IMR-90 (cell line): ENCODE data around the gene DYRK1A. TPM values are rescaled to one million over a fixed set of nuclear protein-coding genes. Genes with fewer than 3 reads are reported as not detected.

ENCODE experiments used
- ATAC-seq: fragments of 200-7000 bp; cut with Tn5 transposase; 2 replicates; pipeline ENCODE4 v1.9.1; 2020; ENCODE audit warnings: low read depth, mild to moderate bottlenecking, moderate library complexity
- BruUV-seq: library from RNA; stranded (reverse); fragments of 400-500 nt; replicated peaks from 2 replicates; lab custom pipeline; 2021; lab: Mats Ljungman, UMichigan
- CTCF ChIA-PET: fragments of 300-600 bp; formaldehyde crosslinking; extraction: SDS; loops from one replicate; lab custom pipeline; 2021; ENCODE audit warnings: antibody characterized with exemption; lab: Yijun Ruan, JAX
- POLR2A ChIA-PET: fragments of 300-600 bp; sonication (Branson Sonifier 250); formaldehyde crosslinking; loops from one replicate; lab custom pipeline; 2022; ENCODE audit warnings: antibody characterized with exemption; ENCODE audit not compliant: unreplicated experiment; lab: Charles Lee
- DNase-seq: peaks from one replicate; pipeline ENCODE4 v3.0.0; 2013
- H2AFZ ChIP-seq: replicated peaks from 2 replicates; pipeline ENCODE3; 2013; ENCODE audit warnings: low read length, mild to moderate bottlenecking; ENCODE audit not compliant: poor library complexity
- H2AK5ac ChIP-seq: 2 replicates; pipeline ENCODE4 v1.6.1; 2013; ENCODE audit warnings: low read depth, low read length, inconsistent platforms
- H2AK9ac ChIP-seq: replicated peaks from 2 replicates; pipeline ENCODE3; 2013; ENCODE audit warnings: mild to moderate bottlenecking, low read depth, low read length, moderate library complexity; ENCODE audit not compliant: poor library complexity
- H2BK120ac ChIP-seq: 2 replicates; pipeline ENCODE4 v1.6.1; 2013; ENCODE audit warnings: low read depth, low read length, inconsistent platforms
- H2BK15ac ChIP-seq: 3 replicates; pipeline ENCODE4 v1.6.1; 2013; ENCODE audit warnings: low read depth, low read length, inconsistent platforms
- H2BK20ac ChIP-seq: 2 replicates; pipeline ENCODE4 v1.6.1; 2013; ENCODE audit warnings: low read depth, mild to moderate bottlenecking, inconsistent platforms, low read length, moderate library complexity
- H2BK5ac ChIP-seq: 2 replicates; pipeline ENCODE4 v1.6.1; 2013; ENCODE audit warnings: mild to moderate bottlenecking, low read depth, low read length, inconsistent platforms; ENCODE audit not compliant: poor library complexity, severe bottlenecking
- H3K14ac ChIP-seq: replicated peaks from 2 replicates; pipeline ENCODE4 v1.6.1; 2013; ENCODE audit warnings: low read depth, low read length, inconsistent platforms
- H3K18ac ChIP-seq: 2 replicates; pipeline ENCODE4 v1.6.1; 2013; ENCODE audit warnings: low read depth, low read length, control low read depth
- H3K23ac ChIP-seq: 2 replicates; pipeline ENCODE4 v1.6.1; 2013; ENCODE audit warnings: low read depth, low read length, inconsistent platforms
- H3K27ac ChIP-seq: 2 replicates; pipeline ENCODE4 v1.5.1; 2013; ENCODE audit warnings: mild to moderate bottlenecking, control low read depth, low read length; ENCODE audit not compliant: insufficient read depth
- H3K27me3 ChIP-seq: 2 replicates; pipeline ENCODE4 v1.6.1; 2013; ENCODE audit warnings: low read length; ENCODE audit not compliant: control insufficient read depth, insufficient read depth
- H3K36me3 ChIP-seq: 2 replicates; pipeline ENCODE4 v1.6.1; 2013; ENCODE audit warnings: low read length, mixed read lengths; ENCODE audit not compliant: control insufficient read depth, insufficient read depth
- H3K4ac ChIP-seq: 2 replicates; pipeline ENCODE4 v1.6.1; 2013; ENCODE audit warnings: low read depth, low read length, inconsistent platforms
- H3K4me1 ChIP-seq: 2 replicates; pipeline ENCODE4 v1.6.1; 2013; ENCODE audit warnings: low read length, mixed read lengths; ENCODE audit not compliant: control insufficient read depth, insufficient read depth
- H3K4me2 ChIP-seq: 2 replicates; pipeline ENCODE4 v1.6.1; 2013; ENCODE audit warnings: low read depth, mild to moderate bottlenecking, control low read depth, low read length, moderate library complexity
- H3K4me3 ChIP-seq: 2 replicates; pipeline ENCODE4 v1.5.1; 2013; ENCODE audit warnings: low read depth, mild to moderate bottlenecking, control low read depth, low read length, moderate library complexity; ENCODE audit not compliant: insufficient read depth
- H3K56ac ChIP-seq: 2 replicates; pipeline ENCODE4 v1.6.1; 2013; ENCODE audit warnings: low read length, inconsistent platforms; ENCODE audit not compliant: insufficient read depth; ENCODE audit errors: extremely low read depth
- H3K79me1 ChIP-seq, 2 experiments: 2 replicates each; pipeline ENCODE4 v1.6.1; 2013; ENCODE audit warnings: low read length in 2 of 2, inconsistent platforms in 1 of 2, low read depth in 1 of 2
- H3K9ac ChIP-seq: 2 replicates; pipeline ENCODE4 v1.6.1; 2013; ENCODE audit warnings: low read depth, low read length, control low read depth
- H3K9me1 ChIP-seq: 2 replicates; pipeline ENCODE4 v1.6.1; 2013; ENCODE audit warnings: low read length, inconsistent platforms; ENCODE audit not compliant: insufficient read depth
- H3K9me3 ChIP-seq: 2 replicates; pipeline ENCODE4 v1.6.1; 2013; ENCODE audit warnings: low read length; ENCODE audit not compliant: control insufficient read depth, insufficient read depth
- H4K20me1 ChIP-seq: 2 replicates; pipeline ENCODE4 v1.6.1; 2013; ENCODE audit warnings: low read length, inconsistent platforms; ENCODE audit not compliant: insufficient read depth
- H4K5ac ChIP-seq: 2 replicates; pipeline ENCODE4 v1.6.1; 2013; ENCODE audit warnings: mild to moderate bottlenecking, low read depth, low read length, control low read depth
- H4K8ac ChIP-seq, 2 experiments: 2 replicates each; pipeline ENCODE4 v1.6.1; 2013; ENCODE audit warnings: low read depth in 2 of 2, low read length in 2 of 2, control low read depth in 1 of 2, inconsistent platforms in 1 of 2
- H4K91ac ChIP-seq: 2 replicates; pipeline ENCODE4 v1.6.1; 2013; ENCODE audit warnings: low read depth, low read length, inconsistent platforms; ENCODE audit not compliant: insufficient read depth
- BHLHE40 ChIP-seq: fragments of 150-350 bp; IDR thresholded peaks from 2 replicates; pipeline ENCODE4 v1.6.1; 2016; ENCODE audit warnings: mild to moderate bottlenecking, low read depth, low read length
- CEBPB ChIP-seq: IDR thresholded peaks from 2 replicates; pipeline ENCODE4 v1.6.1; 2012; ENCODE audit warnings: low read depth, low read length, improper control_type of control experiment
- CHD1 ChIP-seq: IDR thresholded peaks from 2 replicates; pipeline ENCODE4 v1.6.1; 2012; ENCODE audit warnings: low read depth, low read length, improper control_type of control experiment
- FOS ChIP-seq: fragments of 150-350 bp; IDR thresholded peaks from 2 replicates; pipeline ENCODE4 v1.6.1; 2016; ENCODE audit warnings: low read depth, low read length
- MAFK ChIP-seq: IDR thresholded peaks from 2 replicates; pipeline ENCODE4 v1.6.1; 2012; ENCODE audit warnings: low read depth, low read length, improper control_type of control experiment
- MAZ ChIP-seq: IDR thresholded peaks from 2 replicates; pipeline ENCODE4 v1.6.1; 2012; ENCODE audit warnings: low read depth, mild to moderate bottlenecking, low read length, improper control_type of control experiment, moderate library complexity, borderline replicate concordance
- MXI1 ChIP-seq: IDR thresholded peaks from 2 replicates; pipeline ENCODE4 v1.6.1; 2012; ENCODE audit warnings: low read depth, mild to moderate bottlenecking, low read length, moderate library complexity, borderline replicate concordance
- NFE2L2 ChIP-seq: fragments of 150-350 bp; IDR thresholded peaks from 2 replicates; pipeline ENCODE4 v1.6.1; 2016; ENCODE audit warnings: low read depth, mild to moderate bottlenecking, low read length
- POLR2A ChIP-seq: IDR thresholded peaks from 2 replicates; pipeline ENCODE4 v1.6.1; 2012; ENCODE audit warnings: mild to moderate bottlenecking, low read depth, low read length
- RAD21 ChIP-seq: IDR thresholded peaks from 2 replicates; pipeline ENCODE4 v1.6.1; 2012; ENCODE audit warnings: low read length, improper control_type of control experiment
- RCOR1 ChIP-seq: IDR thresholded peaks from 2 replicates; pipeline ENCODE4 v1.6.1; 2012; ENCODE audit warnings: mild to moderate bottlenecking, low read length, improper control_type of control experiment; ENCODE audit not compliant: insufficient replicate concordance
- RFX5 ChIP-seq: IDR thresholded peaks from 2 replicates; pipeline ENCODE4 v1.8.0; 2012; ENCODE audit warnings: low read depth, mild to moderate bottlenecking, low read length, moderate library complexity
- SMC3 ChIP-seq: fragments of 150-350 bp; IDR thresholded peaks from 2 replicates; pipeline ENCODE4 v1.6.1; 2016; ENCODE audit warnings: low read depth, mild to moderate bottlenecking, antibody characterized with exemption, low read length, moderate library complexity
- WGBS, 2 experiments: methylation state at CpG; one replicate each; pipeline versions ENCODE4 v1.1.5 to v1.1.7; 2013; ENCODE audit warnings: missing lambda C conversion rate in 2 of 2; ENCODE audit not compliant: insufficient read length in 1 of 2; ENCODE audit errors: extremely low coverage in 2 of 2; 5-methylcytosine and 5-hydroxymethylcytosine counted together
- dilution Hi-C: fragments of 300-500 bp; cut with HindIII; formaldehyde crosslinking; loops from one replicate; pipeline ENCODE4 v1.14.3; 2018; ENCODE audit warnings: low sequenced_read_pairs; ENCODE audit not compliant: unreplicated experiment
- in situ Hi-C: fragments of 300-500 bp; cut with MboI; formaldehyde crosslinking; loops from 3 replicates; pipeline ENCODE4 v1.14.3; 2019; ENCODE audit warnings: low sequenced_read_pairs, inconsistent platforms, mixed read lengths
- intact Hi-C: fragments of 100-400 bp; cut with micrococcal nuclease; formaldehyde crosslinking; loops from 2 replicates; pipeline ENCODE4 v1.10.0; 2022
- polyA plus RNA-seq, 3 experiments: library from polyadenylated mRNA; depleted of rRNA; stranded (reverse); fragments of >200 nt; gene quantifications; 2 replicates each; pipeline ENCODE4 v1.2.3, GENCODE V29; 2012; ENCODE audit warnings: low replicate concordance in 1 of 3
- total RNA-seq: library from RNA; depleted of rRNA; stranded (reverse); fragments of >200 nt; gene quantifications from 2 replicates; pipeline ENCODE4 v1.2.3, GENCODE V29; 2012
- TF ChIP-seq, protein P1 (sequence below): conservative IDR thresholded peaks from 2 replicates; pipeline ENCODE4 v1.5.1; 2012; ENCODE audit warnings: mild to moderate bottlenecking, low read depth, low read length, improper control_type of control experiment
- TF ChIP-seq, protein P2 (sequence below): fragments of 150-350 bp; IDR thresholded peaks from 2 replicates; pipeline ENCODE4 v1.6.1; 2017; ENCODE audit warnings: mild to moderate bottlenecking, antibody characterized with exemption, low read length, low read depth

DYRK1A gene
- total and polyA plus RNA-seq, 2 of the 4 experiments (the other 2 are of a cell fraction): 18.6 to 50.5 TPM

DNA sequence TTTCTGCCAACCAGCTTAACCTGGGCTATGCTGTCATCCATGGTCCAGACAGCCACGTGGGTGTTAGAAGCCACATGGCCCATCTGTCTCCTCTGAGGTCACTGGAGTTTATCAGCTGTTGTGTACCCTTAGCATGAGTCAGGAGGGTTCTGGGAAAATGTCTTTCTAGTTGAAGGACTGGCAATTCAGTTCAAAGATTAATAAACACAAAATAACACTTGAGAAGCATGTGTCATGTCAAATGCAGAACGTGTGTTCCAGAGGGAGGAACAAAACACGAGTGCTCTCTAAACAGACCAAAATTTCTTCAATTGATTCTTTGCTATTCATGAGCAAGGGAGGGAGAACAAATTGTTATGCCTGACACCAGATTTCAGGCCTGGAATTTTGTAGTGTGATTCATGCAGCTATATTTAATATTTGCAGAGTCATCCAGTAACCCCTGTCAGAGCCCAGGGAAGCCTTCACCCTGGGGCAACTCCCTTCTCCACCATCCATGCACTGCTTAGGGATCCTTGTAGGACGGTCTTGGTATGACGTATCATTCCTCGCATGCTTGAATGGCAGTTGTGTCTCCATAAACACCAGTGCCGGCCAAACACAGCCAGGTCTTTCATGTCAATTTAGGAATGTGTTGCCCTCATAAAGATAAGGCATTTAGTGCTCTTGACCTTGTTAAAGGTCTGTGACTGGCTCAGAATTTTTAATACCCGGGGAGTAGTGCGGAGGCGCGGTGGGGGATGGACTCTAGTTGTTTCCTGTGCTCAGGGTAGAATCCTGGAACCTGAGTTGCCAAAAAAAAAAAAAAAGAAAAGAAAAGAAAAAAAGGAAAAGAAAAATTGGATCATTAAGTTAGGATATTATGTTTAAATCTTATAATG lies 27.7 kb upstream of the DYRK1A start:
- Histone ChIP-seq H3K23ac (peak overlapping the region; percentile 61; the same call in 1 of the 2 replicates), H3K4ac (peak overlapping the region; percentile 83), H2AFZ (peak overlapping the region; percentile 81), H3K4me3 (peak overlapping the region; percentile 1; the same call in 1 of the 2 replicates), H3K56ac (peak overlapping the region; percentile 69; the same call in 1 of the 2 replicates), H2BK120ac (peak overlapping the region; percentile 92), H2AK5ac (peak overlapping the region; percentile 63), H3K79me1 (no peaks in the 10 kb centered on the region), H3K14ac (peak overlapping the region; percentile 74), H2BK15ac (peak overlapping the region; percentile 56; the same call in 2 of the 3 replicates), H3K18ac (peak overlapping the region; percentile 39), H3K27ac (peak overlapping the region; percentile 85), H2BK20ac (peak overlapping the region; percentile 93), H3K9me1 (peaks cover 4% of the 10 kb centered on the region; the same call in 1 of the 2 replicates), H2BK5ac (peak overlapping the region; percentile 93), H3K27me3 (no peaks in the 10 kb centered on the region), H3K9ac (no peak overlapping the region; the same call in 1 of the 2 replicates), H4K5ac (peak overlapping the region; percentile 13), H4K20me1 (no peaks in the 10 kb centered on the region), H4K8ac (peak overlapping the region; percentile 2 to 63; a peak in 3 of 4 replicates), H3K9me3 (no peaks in the 10 kb centered on the region), H2AK9ac (peak overlapping the region; percentile 53), H3K4me1 (peaks cover 5% of the 10 kb centered on the region), H3K4me2 (peak overlapping the region; percentile 43), H4K91ac (peak overlapping the region; percentile 64), H3K36me3 (no peaks in the 10 kb centered on the region)
- intact Hi-C loops: no loop called here
- dilution Hi-C loops: no loop called here
- POLR2A ChIA-PET: interaction anchor here (0.7 kb wide), 2 partner anchors 33 to 1443 kb away, joined by 7 to 9 read pairs; no protein-coding TSS in a partner anchor
- BruUV-seq: no TSS peak
- ATAC-seq (peak; percentile 99), DNase-seq (peak; percentile 92)
- CTCF ChIA-PET: interaction anchor here (0.6 kb wide), 2 partner anchors 20 to 78 kb away, joined by 3 to 4 read pairs; no protein-coding TSS in a partner anchor
- TF ChIP-seq FOS: peak; percentile 27
- no peak; the same call in 1 of the 2 replicates for TF ChIP-seq BHLHE40
- no peak for TF ChIP-seq MXI1
- TF ChIP-seq POLR2A: no peak
- TF ChIP-seq, protein P1, sequence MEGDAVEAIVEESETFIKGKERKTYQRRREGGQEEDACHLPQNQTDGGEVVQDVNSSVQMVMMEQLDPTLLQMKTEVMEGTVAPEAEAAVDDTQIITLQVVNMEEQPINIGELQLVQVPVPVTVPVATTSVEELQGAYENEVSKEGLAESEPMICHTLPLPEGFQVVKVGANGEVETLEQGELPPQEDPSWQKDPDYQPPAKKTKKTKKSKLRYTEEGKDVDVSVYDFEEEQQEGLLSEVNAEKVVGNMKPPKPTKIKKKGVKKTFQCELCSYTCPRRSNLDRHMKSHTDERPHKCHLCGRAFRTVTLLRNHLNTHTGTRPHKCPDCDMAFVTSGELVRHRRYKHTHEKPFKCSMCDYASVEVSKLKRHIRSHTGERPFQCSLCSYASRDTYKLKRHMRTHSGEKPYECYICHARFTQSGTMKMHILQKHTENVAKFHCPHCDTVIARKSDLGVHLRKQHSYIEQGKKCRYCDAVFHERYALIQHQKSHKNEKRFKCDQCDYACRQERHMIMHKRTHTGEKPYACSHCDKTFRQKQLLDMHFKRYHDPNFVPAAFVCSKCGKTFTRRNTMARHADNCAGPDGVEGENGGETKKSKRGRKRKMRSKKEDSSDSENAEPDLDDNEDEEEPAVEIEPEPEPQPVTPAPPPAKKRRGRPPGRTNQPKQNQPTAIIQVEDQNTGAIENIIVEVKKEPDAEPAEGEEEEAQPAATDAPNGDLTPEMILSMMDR: no peak
- TF ChIP-seq RAD21: no peak; the same call in 1 of the 2 replicates
- TF ChIP-seq MAZ: no peak
- TF ChIP-seq, protein P2, sequence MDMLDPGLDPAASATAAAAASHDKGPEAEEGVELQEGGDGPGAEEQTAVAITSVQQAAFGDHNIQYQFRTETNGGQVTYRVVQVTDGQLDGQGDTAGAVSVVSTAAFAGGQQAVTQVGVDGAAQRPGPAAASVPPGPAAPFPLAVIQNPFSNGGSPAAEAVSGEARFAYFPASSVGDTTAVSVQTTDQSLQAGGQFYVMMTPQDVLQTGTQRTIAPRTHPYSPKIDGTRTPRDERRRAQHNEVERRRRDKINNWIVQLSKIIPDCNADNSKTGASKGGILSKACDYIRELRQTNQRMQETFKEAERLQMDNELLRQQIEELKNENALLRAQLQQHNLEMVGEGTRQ: peak; percentile 56
- TF ChIP-seq RCOR1: no peak
- peak; percentile 98 for TF ChIP-seq NFE2L2
- no peak for TF ChIP-seq CEBPB
- no peak; the same call in 1 of the 2 replicates for TF ChIP-seq SMC3
- TF ChIP-seq MAFK: peak; percentile 78
- no peak for TF ChIP-seq CHD1
- TF ChIP-seq RFX5: no peak
- 15% methylated on average over 4 of the region's 11 CpGs; no CpG with 5 or more reads in 1 of the 2 experiments for WGBS, 2 experiments
- in situ Hi-C loops: no loop called here
